IMR-90 (cell line): ENCODE results near the gene ABTB1. TPM values are rescaled to one million over a fixed set of nuclear protein-coding genes. Genes with fewer than 3 reads are reported as not detected.

Experiments
- ATAC-seq: fragments of 200-7000 bp; cut with Tn5 transposase; 2 replicates; pipeline ENCODE4 v1.9.1; 2020; ENCODE audit warnings: low read depth, mild to moderate bottlenecking, moderate library complexity
- BruUV-seq: library from RNA; stranded (reverse); fragments of 400-500 nt; replicated peaks from 2 replicates; lab custom pipeline; 2021; lab: Mats Ljungman, UMichigan
- CTCF ChIA-PET: fragments of 300-600 bp; formaldehyde crosslinking; extraction: SDS; loops from one replicate; lab custom pipeline; 2021; ENCODE audit warnings: antibody characterized with exemption; lab: Yijun Ruan, JAX
- POLR2A ChIA-PET: fragments of 300-600 bp; sonication (Branson Sonifier 250); formaldehyde crosslinking; loops from one replicate; lab custom pipeline; 2022; ENCODE audit warnings: antibody characterized with exemption; ENCODE audit not compliant: unreplicated experiment; lab: Charles Lee
- DNase-seq: peaks from one replicate; pipeline ENCODE4 v3.0.0; 2013
- H2AFZ ChIP-seq: replicated peaks from 2 replicates; pipeline ENCODE3; 2013; ENCODE audit warnings: low read length, mild to moderate bottlenecking; ENCODE audit not compliant: poor library complexity
- H2AK5ac ChIP-seq: 2 replicates; pipeline ENCODE4 v1.6.1; 2013; ENCODE audit warnings: low read depth, low read length, inconsistent platforms
- H2AK9ac ChIP-seq: replicated peaks from 2 replicates; pipeline ENCODE3; 2013; ENCODE audit warnings: mild to moderate bottlenecking, low read depth, low read length, moderate library complexity; ENCODE audit not compliant: poor library complexity
- H2BK120ac ChIP-seq: 2 replicates; pipeline ENCODE4 v1.6.1; 2013; ENCODE audit warnings: low read depth, low read length, inconsistent platforms
- H2BK15ac ChIP-seq: 3 replicates; pipeline ENCODE4 v1.6.1; 2013; ENCODE audit warnings: low read depth, low read length, inconsistent platforms
- H2BK20ac ChIP-seq: 2 replicates; pipeline ENCODE4 v1.6.1; 2013; ENCODE audit warnings: low read depth, mild to moderate bottlenecking, inconsistent platforms, low read length, moderate library complexity
- H2BK5ac ChIP-seq: 2 replicates; pipeline ENCODE4 v1.6.1; 2013; ENCODE audit warnings: mild to moderate bottlenecking, low read depth, low read length, inconsistent platforms; ENCODE audit not compliant: poor library complexity, severe bottlenecking
- H3K14ac ChIP-seq: replicated peaks from 2 replicates; pipeline ENCODE4 v1.6.1; 2013; ENCODE audit warnings: low read depth, low read length, inconsistent platforms
- H3K18ac ChIP-seq: 2 replicates; pipeline ENCODE4 v1.6.1; 2013; ENCODE audit warnings: low read depth, low read length, control low read depth
- H3K23ac ChIP-seq: 2 replicates; pipeline ENCODE4 v1.6.1; 2013; ENCODE audit warnings: low read depth, low read length, inconsistent platforms
- H3K27ac ChIP-seq: 2 replicates; pipeline ENCODE4 v1.5.1; 2013; ENCODE audit warnings: mild to moderate bottlenecking, control low read depth, low read length; ENCODE audit not compliant: insufficient read depth
- H3K27me3 ChIP-seq: 2 replicates; pipeline ENCODE4 v1.6.1; 2013; ENCODE audit warnings: low read length; ENCODE audit not compliant: control insufficient read depth, insufficient read depth
- H3K36me3 ChIP-seq: 2 replicates; pipeline ENCODE4 v1.6.1; 2013; ENCODE audit warnings: low read length, mixed read lengths; ENCODE audit not compliant: control insufficient read depth, insufficient read depth
- H3K4ac ChIP-seq: 2 replicates; pipeline ENCODE4 v1.6.1; 2013; ENCODE audit warnings: low read depth, low read length, inconsistent platforms
- H3K4me1 ChIP-seq: 2 replicates; pipeline ENCODE4 v1.6.1; 2013; ENCODE audit warnings: low read length, mixed read lengths; ENCODE audit not compliant: control insufficient read depth, insufficient read depth
- H3K4me2 ChIP-seq: 2 replicates; pipeline ENCODE4 v1.6.1; 2013; ENCODE audit warnings: low read depth, mild to moderate bottlenecking, control low read depth, low read length, moderate library complexity
- H3K4me3 ChIP-seq: 2 replicates; pipeline ENCODE4 v1.5.1; 2013; ENCODE audit warnings: low read depth, mild to moderate bottlenecking, control low read depth, low read length, moderate library complexity; ENCODE audit not compliant: insufficient read depth
- H3K56ac ChIP-seq: 2 replicates; pipeline ENCODE4 v1.6.1; 2013; ENCODE audit warnings: low read length, inconsistent platforms; ENCODE audit not compliant: insufficient read depth; ENCODE audit errors: extremely low read depth
- H3K79me1 ChIP-seq, 2 experiments: 2 replicates each; pipeline ENCODE4 v1.6.1; 2013; ENCODE audit warnings: low read length in 2 of 2, inconsistent platforms in 1 of 2, low read depth in 1 of 2
- H3K9ac ChIP-seq: 2 replicates; pipeline ENCODE4 v1.6.1; 2013; ENCODE audit warnings: low read depth, low read length, control low read depth
- H3K9me1 ChIP-seq: 2 replicates; pipeline ENCODE4 v1.6.1; 2013; ENCODE audit warnings: low read length, inconsistent platforms; ENCODE audit not compliant: insufficient read depth
- H3K9me3 ChIP-seq: 2 replicates; pipeline ENCODE4 v1.6.1; 2013; ENCODE audit warnings: low read length; ENCODE audit not compliant: control insufficient read depth, insufficient read depth
- H4K20me1 ChIP-seq: 2 replicates; pipeline ENCODE4 v1.6.1; 2013; ENCODE audit warnings: low read length, inconsistent platforms; ENCODE audit not compliant: insufficient read depth
- H4K5ac ChIP-seq: 2 replicates; pipeline ENCODE4 v1.6.1; 2013; ENCODE audit warnings: mild to moderate bottlenecking, low read depth, low read length, control low read depth
- H4K8ac ChIP-seq, 2 experiments: 2 replicates each; pipeline ENCODE4 v1.6.1; 2013; ENCODE audit warnings: low read depth in 2 of 2, low read length in 2 of 2, control low read depth in 1 of 2, inconsistent platforms in 1 of 2
- H4K91ac ChIP-seq: 2 replicates; pipeline ENCODE4 v1.6.1; 2013; ENCODE audit warnings: low read depth, low read length, inconsistent platforms; ENCODE audit not compliant: insufficient read depth
- BHLHE40 ChIP-seq: fragments of 150-350 bp; IDR thresholded peaks from 2 replicates; pipeline ENCODE4 v1.6.1; 2016; ENCODE audit warnings: mild to moderate bottlenecking, low read depth, low read length
- CEBPB ChIP-seq: IDR thresholded peaks from 2 replicates; pipeline ENCODE4 v1.6.1; 2012; ENCODE audit warnings: low read depth, low read length, improper control_type of control experiment
- CHD1 ChIP-seq: IDR thresholded peaks from 2 replicates; pipeline ENCODE4 v1.6.1; 2012; ENCODE audit warnings: low read depth, low read length, improper control_type of control experiment
- ELK1 ChIP-seq: fragments of 150-350 bp; IDR thresholded peaks from 2 replicates; pipeline ENCODE4 v1.6.1; 2016; ENCODE audit warnings: low read depth, mild to moderate bottlenecking, low read length, moderate library complexity, borderline replicate concordance
- FOS ChIP-seq: fragments of 150-350 bp; IDR thresholded peaks from 2 replicates; pipeline ENCODE4 v1.6.1; 2016; ENCODE audit warnings: low read depth, low read length
- MAFK ChIP-seq: IDR thresholded peaks from 2 replicates; pipeline ENCODE4 v1.6.1; 2012; ENCODE audit warnings: low read depth, low read length, improper control_type of control experiment
- MXI1 ChIP-seq: IDR thresholded peaks from 2 replicates; pipeline ENCODE4 v1.6.1; 2012; ENCODE audit warnings: low read depth, mild to moderate bottlenecking, low read length, moderate library complexity, borderline replicate concordance
- NFE2L2 ChIP-seq: fragments of 150-350 bp; IDR thresholded peaks from 2 replicates; pipeline ENCODE4 v1.6.1; 2016; ENCODE audit warnings: low read depth, mild to moderate bottlenecking, low read length
- POLR2A ChIP-seq: IDR thresholded peaks from 2 replicates; pipeline ENCODE4 v1.6.1; 2012; ENCODE audit warnings: mild to moderate bottlenecking, low read depth, low read length
- RAD21 ChIP-seq: IDR thresholded peaks from 2 replicates; pipeline ENCODE4 v1.6.1; 2012; ENCODE audit warnings: low read length, improper control_type of control experiment
- RCOR1 ChIP-seq: IDR thresholded peaks from 2 replicates; pipeline ENCODE4 v1.6.1; 2012; ENCODE audit warnings: mild to moderate bottlenecking, low read length, improper control_type of control experiment; ENCODE audit not compliant: insufficient replicate concordance
- RFX5 ChIP-seq: IDR thresholded peaks from 2 replicates; pipeline ENCODE4 v1.8.0; 2012; ENCODE audit warnings: low read depth, mild to moderate bottlenecking, low read length, moderate library complexity
- SMC3 ChIP-seq: fragments of 150-350 bp; IDR thresholded peaks from 2 replicates; pipeline ENCODE4 v1.6.1; 2016; ENCODE audit warnings: low read depth, mild to moderate bottlenecking, antibody characterized with exemption, low read length, moderate library complexity
- USF2 ChIP-seq: fragments of 150-350 bp; IDR thresholded peaks from 2 replicates; pipeline ENCODE4 v1.6.1; 2017; ENCODE audit warnings: mild to moderate bottlenecking, antibody characterized with exemption, low read length, low read depth
- WGBS, 2 experiments: methylation state at CpG; one replicate each; pipeline versions ENCODE4 v1.1.5 to v1.1.7; 2013; ENCODE audit warnings: missing lambda C conversion rate in 2 of 2; ENCODE audit not compliant: insufficient read length in 1 of 2; ENCODE audit errors: extremely low coverage in 2 of 2; 5-methylcytosine and 5-hydroxymethylcytosine counted together
- dilution Hi-C: fragments of 300-500 bp; cut with HindIII; formaldehyde crosslinking; loops from one replicate; pipeline ENCODE4 v1.14.3; 2018; ENCODE audit warnings: low sequenced_read_pairs; ENCODE audit not compliant: unreplicated experiment
- in situ Hi-C: fragments of 300-500 bp; cut with MboI; formaldehyde crosslinking; loops from 3 replicates; pipeline ENCODE4 v1.14.3; 2019; ENCODE audit warnings: low sequenced_read_pairs, inconsistent platforms, mixed read lengths
- intact Hi-C: fragments of 100-400 bp; cut with micrococcal nuclease; formaldehyde crosslinking; loops from 2 replicates; pipeline ENCODE4 v1.10.0; 2022
- polyA plus RNA-seq, 3 experiments: library from polyadenylated mRNA; depleted of rRNA; stranded (reverse); fragments of >200 nt; gene quantifications; 2 replicates each; pipeline ENCODE4 v1.2.3, GENCODE V29; 2012; ENCODE audit warnings: low replicate concordance in 1 of 3
- total RNA-seq: library from RNA; depleted of rRNA; stranded (reverse); fragments of >200 nt; gene quantifications from 2 replicates; pipeline ENCODE4 v1.2.3, GENCODE V29; 2012
- TF ChIP-seq, protein P1 (sequence below): conservative IDR thresholded peaks from 2 replicates; pipeline ENCODE4 v1.5.1; 2012; ENCODE audit warnings: mild to moderate bottlenecking, low read depth, low read length, improper control_type of control experiment

Gene ABTB1
- total and polyA plus RNA-seq, 2 of the 4 experiments (the other 2 are of a cell fraction) = 3.2 to 23.0 TPM

GRCh38 chr3:127719369-127719768 lies 46.6 kb downstream of the ABTB1 start:
- no TSS peak for BruUV-seq
- Histone ChIP-seq H2AK9ac (no peak overlapping the region), H2BK120ac (no peak overlapping the region), H2BK15ac (no peak overlapping the region), H3K18ac (no peak overlapping the region), H3K36me3 (peaks cover 17% of the 10 kb centered on the region), H3K4me2 (no peak overlapping the region), H2AFZ (no peak overlapping the region), H3K14ac (no peak overlapping the region), H3K4ac (no peak overlapping the region), H3K4me1 (peaks cover 6% of the 10 kb centered on the region; the same call in 1 of the 2 replicates), H4K91ac (no peak overlapping the region), H2BK20ac (no peak overlapping the region), H4K8ac (no peak overlapping the region), H2AK5ac (no peak overlapping the region), H4K20me1 (no peaks in the 10 kb centered on the region), H4K5ac (no peak overlapping the region), H3K4me3 (no peak overlapping the region), H3K79me1 (peaks cover 0 to 52% of the 10 kb centered on the region in 2 experiments; a peak in 2 of 4 replicates), H3K56ac (no peak overlapping the region), H3K27ac (no peak overlapping the region), H3K9me1 (peaks cover 6% of the 10 kb centered on the region; the same call in 1 of the 2 replicates), H2BK5ac (no peak overlapping the region), H3K9ac (no peak overlapping the region), H3K9me3 (no peaks in the 10 kb centered on the region), H3K23ac (no peak overlapping the region), H3K27me3 (no peaks in the 10 kb centered on the region)
- dilution Hi-C loops = no loop called here
- no peak for DNase-seq
- POLR2A ChIA-PET = no interaction called here
- CTCF ChIA-PET = no interaction called here
- no peak for ATAC-seq
- TF ChIP-seq SMC3 = no peak
- TF ChIP-seq BHLHE40 = no peak
- no peak for TF ChIP-seq CHD1
- TF ChIP-seq RAD21 = no peak
- TF ChIP-seq, protein P1, sequence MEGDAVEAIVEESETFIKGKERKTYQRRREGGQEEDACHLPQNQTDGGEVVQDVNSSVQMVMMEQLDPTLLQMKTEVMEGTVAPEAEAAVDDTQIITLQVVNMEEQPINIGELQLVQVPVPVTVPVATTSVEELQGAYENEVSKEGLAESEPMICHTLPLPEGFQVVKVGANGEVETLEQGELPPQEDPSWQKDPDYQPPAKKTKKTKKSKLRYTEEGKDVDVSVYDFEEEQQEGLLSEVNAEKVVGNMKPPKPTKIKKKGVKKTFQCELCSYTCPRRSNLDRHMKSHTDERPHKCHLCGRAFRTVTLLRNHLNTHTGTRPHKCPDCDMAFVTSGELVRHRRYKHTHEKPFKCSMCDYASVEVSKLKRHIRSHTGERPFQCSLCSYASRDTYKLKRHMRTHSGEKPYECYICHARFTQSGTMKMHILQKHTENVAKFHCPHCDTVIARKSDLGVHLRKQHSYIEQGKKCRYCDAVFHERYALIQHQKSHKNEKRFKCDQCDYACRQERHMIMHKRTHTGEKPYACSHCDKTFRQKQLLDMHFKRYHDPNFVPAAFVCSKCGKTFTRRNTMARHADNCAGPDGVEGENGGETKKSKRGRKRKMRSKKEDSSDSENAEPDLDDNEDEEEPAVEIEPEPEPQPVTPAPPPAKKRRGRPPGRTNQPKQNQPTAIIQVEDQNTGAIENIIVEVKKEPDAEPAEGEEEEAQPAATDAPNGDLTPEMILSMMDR = no peak
- TF ChIP-seq RCOR1 = no peak
- no peak for TF ChIP-seq USF2
- no peak for TF ChIP-seq FOS
- TF ChIP-seq RFX5 = no peak
- no peak for TF ChIP-seq CEBPB
- TF ChIP-seq POLR2A = no peak
- no peak for TF ChIP-seq MAFK
- no peak for TF ChIP-seq NFE2L2
- no peak for TF ChIP-seq MXI1
- TF ChIP-seq ELK1 = no peak
- intact Hi-C loops = no loop called here
- 100% methylated on average over 5 of the region's 8 CpGs; no CpG with 5 or more reads in 1 of the 2 experiments for WGBS, 2 experiments
- in situ Hi-C loops = no loop called here
